GM18861 (cell line): ENCODE data around the gene ANKLE1.
A peak's percentile ranks its signal among the peaks of the same experiment; 100 is the strongest.
"Not testable (repeated sequence)": the region's sequence is repeated elsewhere in the genome, so short reads cannot be mapped to it uniquely, and the experiment has no call there.

Experiments
- ATAC-seq: cut with Tn5 transposase; IDR thresholded peaks from one replicate; pipeline ENCODE4 v1.9.1; 2021; ENCODE audit not compliant: unreplicated experiment

Gene ANKLE1

GRCh38 chr19:17279436-17279835 is 2.3 kb upstream of the ANKLE1 start:
- no peak for ATAC-seq

GRCh38 chr19:17282488-17283125 is 906 bp downstream of the ANKLE1 start:
- peak; percentile 54 for ATAC-seq

GRCh38 chr19:17283504-17283996 is 1.8 kb downstream of the ANKLE1 start:
- ATAC-seq: no peak

- ATAC-seq: no peak
Measured at GRCh38 chr19:17285415-17286135, 3.9 kb downstream of the ANKLE1 start.

- no peak for ATAC-seq
Measured at GRCh38 chr19:17286263-17286662, 4.6 kb downstream of the ANKLE1 start.

- no peak for ATAC-seq
Measured at GRCh38 chr19:17286752-17287151, 5.1 kb downstream of the ANKLE1 start.

GRCh38 chr19:17289489-17289888 is 7.8 kb downstream of the ANKLE1 start:
- no peak for ATAC-seq

GRCh38 chr19:17292301-17293074 is 10.8 kb downstream of the ANKLE1 start:
- peak; percentile 61 for ATAC-seq

GRCh38 chr19:17293605-17294004 is 11.9 kb downstream of the ANKLE1 start:
- ATAC-seq: no peak

- ATAC-seq: no peak
Measured at GRCh38 chr19:17294051-17294891, 12.6 kb downstream of the ANKLE1 start.

GRCh38 chr19:17295551-17295950 is 13.8 kb downstream of the ANKLE1 start:
- ATAC-seq: not testable (repeated sequence)

- ATAC-seq: no peak
Measured at GRCh38 chr19:17296273-17296672, 14.6 kb downstream of the ANKLE1 start.

- ATAC-seq: no peak
Measured at GRCh38 chr19:17296976-17297375, 15.3 kb downstream of the ANKLE1 start.

- ATAC-seq: no peak
Measured at GRCh38 chr19:17300992-17301619, 19.4 kb downstream of the ANKLE1 start.

- no peak for ATAC-seq
Measured at GRCh38 chr19:17302391-17303166, 20.9 kb downstream of the ANKLE1 start.

GRCh38 chr19:17303167-17303939 is 21.7 kb downstream of the ANKLE1 start, which contains the start of gene ABHD8:
ABHD8 (minus strand) TSS chr19:17303425; CDS start chr19:17301616, 1,809 bp downstream.
- peak; percentile 38 for ATAC-seq

- ATAC-seq: no peak
Measured at GRCh38 chr19:17303940-17304267, 22.2 kb downstream of the ANKLE1 start.

GRCh38 chr19:17304386-17305215 is 22.9 kb downstream of the ANKLE1 start:
- ATAC-seq: no peak
